Neural cell (in vitro differentiated cells): ENCODE measurements around the gene LRMDA. TPM values are rescaled to one million over a fixed set of nuclear protein-coding genes. Genes with fewer than 3 reads are reported as not detected.

Source experiments
- H2AFZ ChIP-seq: fragments of 200-600, 300-800 bp; sonication (generic), shearing (Covaris generic); 2 replicates; pipeline ENCODE4 v1.6.0; 2014; ENCODE audit warnings: low read depth, mild to moderate bottlenecking, antibody characterized with exemption, low read length, moderate library complexity
- H3F3A ChIP-seq: fragments of 200-600 bp; shearing (Covaris generic); 2 replicates; pipeline ENCODE4 v1.6.1; 2016; ENCODE audit warnings: mild to moderate bottlenecking, moderate library complexity, mixed read lengths, antibody characterized with exemption, low read length; ENCODE audit not compliant: insufficient read depth, poor library complexity, severe bottlenecking
- H3K27ac ChIP-seq: fragments of 200-600, 300-800 bp; sonication (generic), shearing (Covaris generic); 2 replicates; pipeline ENCODE4 v1.5.1; 2014; ENCODE audit warnings: mild to moderate bottlenecking, low read length, moderate library complexity
- H3K27me3 ChIP-seq: fragments of 300-800, 200-600 bp; sonication (generic), shearing (Covaris generic); 2 replicates; pipeline ENCODE4 v1.6.0; 2014; ENCODE audit warnings: mild to moderate bottlenecking, low read depth, low read length, moderate library complexity; ENCODE audit not compliant: insufficient read depth
- H3K36me3 ChIP-seq: fragments of 300-800, 200-600 bp; sonication (generic), shearing (Covaris generic); 2 replicates; pipeline ENCODE4 v1.5.1; 2014; ENCODE audit warnings: mild to moderate bottlenecking, antibody characterized with exemption, low read length, moderate library complexity; ENCODE audit not compliant: insufficient read depth
- H3K4me2 ChIP-seq: fragments of 300-800, 200-600 bp; sonication (generic), shearing (Covaris generic); 2 replicates; pipeline ENCODE4 v1.6.0; 2014; ENCODE audit warnings: mild to moderate bottlenecking, low read length
- H3K4me3 ChIP-seq: fragments of 300-800, 200-600 bp; sonication (generic), shearing (Covaris generic); 2 replicates; pipeline ENCODE4 v1.5.1; 2014; ENCODE audit warnings: mild to moderate bottlenecking, low read length, moderate library complexity
- H3K79me2 ChIP-seq: fragments of 200-600 bp; shearing (Covaris generic); replicated peaks from 2 replicates; pipeline ENCODE4 v1.6.0; 2014; ENCODE audit warnings: mild to moderate bottlenecking, low read length, moderate library complexity; ENCODE audit not compliant: insufficient read depth
- H3K9ac ChIP-seq: fragments of 300-800, 200-600 bp; sonication (generic), shearing (Covaris generic); 2 replicates; pipeline ENCODE4 v1.6.1; 2016; ENCODE audit warnings: mild to moderate bottlenecking, low read length, mixed read lengths
- H3K9me2 ChIP-seq: fragments of 200-600 bp; shearing (Covaris generic); 2 replicates; pipeline ENCODE4 v1.6.1; 2016; ENCODE audit warnings: mild to moderate bottlenecking, low read length, mixed read lengths; ENCODE audit not compliant: insufficient read depth
- H3K9me3 ChIP-seq: fragments of 200-600, 300-800 bp; sonication (generic), shearing (Covaris generic); 2 replicates; pipeline ENCODE4 v1.6.1; 2016; ENCODE audit warnings: mild to moderate bottlenecking, mixed run types, low read length, moderate library complexity, mixed read lengths
- H4K20me1 ChIP-seq: fragments of 200-600 bp; shearing (Covaris generic); 2 replicates; pipeline ENCODE4 v1.6.1; 2016; ENCODE audit warnings: mild to moderate bottlenecking, mixed run types; ENCODE audit not compliant: insufficient read depth
- CTCF ChIP-seq: fragments of 450-650 bp; IDR thresholded peaks from 2 replicates; pipeline ENCODE4 v1.5.1; 2014; ENCODE audit warnings: antibody characterized with exemption, mild to moderate bottlenecking, moderate library complexity; ENCODE audit not compliant: poor library complexity, severe bottlenecking
- EP300 ChIP-seq: fragments of 450-650 bp; conservative IDR thresholded peaks from 2 replicates; pipeline ENCODE4 v1.6.1; 2014; ENCODE audit warnings: antibody characterized with exemption, mild to moderate bottlenecking, moderate library complexity; ENCODE audit not compliant: poor library complexity, severe bottlenecking
- EZH2 ChIP-seq: fragments of 200-600, 300-800 bp; shearing (Covaris generic), sonication (generic); IDR thresholded peaks from 2 replicates; pipeline ENCODE4 v1.6.1; 2014; ENCODE audit warnings: antibody characterized with exemption, low read length, borderline replicate concordance, mild to moderate bottlenecking; ENCODE audit not compliant: insufficient read depth, poor library complexity, severe bottlenecking
- MXI1 ChIP-seq: fragments of 450-650 bp; conservative IDR thresholded peaks from 2 replicates; pipeline ENCODE4 v1.6.1; 2014; ENCODE audit warnings: antibody characterized with exemption, mild to moderate bottlenecking; ENCODE audit not compliant: poor library complexity, severe bottlenecking
- POLR2AphosphoS5 ChIP-seq: IDR thresholded peaks from 2 replicates; pipeline ENCODE4 v1.6.1; 2012
- RAD21 ChIP-seq: fragments of 450-650 bp; conservative IDR thresholded peaks from 2 replicates; pipeline ENCODE4 v1.6.1; 2014; ENCODE audit warnings: antibody characterized with exemption, mild to moderate bottlenecking, moderate library complexity
- REST ChIP-seq: IDR thresholded peaks from 2 replicates; pipeline ENCODE4 v1.6.1; 2012; ENCODE audit warnings: borderline replicate concordance
- SMC3 ChIP-seq: fragments of 450-650 bp; conservative IDR thresholded peaks from 2 replicates; pipeline ENCODE4 v1.6.1; 2014; ENCODE audit warnings: antibody characterized with exemption, mild to moderate bottlenecking, moderate library complexity; ENCODE audit not compliant: poor library complexity
- TAF1 ChIP-seq: IDR thresholded peaks from 2 replicates; pipeline ENCODE4 v1.6.1; 2012; ENCODE audit warnings: low read depth
- polyA plus RNA-seq: library from polyadenylated mRNA; depleted of rRNA; stranded (reverse); fragments of >200 nt; gene quantifications from 2 replicates; pipeline ENCODE4 v1.2.3, GENCODE V29; 2014

Gene LRMDA
- polyA plus RNA-seq, 1 donor from 2014 or later = 5.6 TPM

GRCh38 chr10:75617485-75618155 lies 186.2 kb downstream of the LRMDA start:
- Histone ChIP-seq H3F3A (no peaks in the 10 kb centered on the region), H3K27ac (no peak overlapping the region), H3K4me3 (no peak overlapping the region), H3K27me3 (no peaks in the 10 kb centered on the region), H3K9ac (no peak overlapping the region), H3K9me2 (no peaks in the 10 kb centered on the region), H2AFZ (no peak overlapping the region), H3K4me2 (no peak overlapping the region), H3K9me3 (no peaks in the 10 kb centered on the region), H3K36me3 (no peaks in the 10 kb centered on the region), H3K79me2 (no peaks in the 10 kb centered on the region), H4K20me1 (no peaks in the 10 kb centered on the region)
- TF ChIP-seq EP300 (no peak), POLR2AphosphoS5 (no peak), MXI1 (no peak), REST (no peak), TAF1 (no peak), RAD21 (no peak), CTCF (no peak), SMC3 (no peak), EZH2 (no peak)

- H3K4me2 ChIP-seq = no peak overlapping the region
- no peaks in the 10 kb centered on the region for H3K9me2 ChIP-seq
- no peak overlapping the region for H3K9ac ChIP-seq
- no peak for TF ChIP-seq EZH2
- TF ChIP-seq MXI1 = no peak
- TF ChIP-seq RAD21 = no peak
- no peak for TF ChIP-seq TAF1
- H4K20me1 ChIP-seq = no peaks in the 10 kb centered on the region
- no peaks in the 10 kb centered on the region for H3K27me3 ChIP-seq
- no peak overlapping the region for H3K27ac ChIP-seq
- no peaks in the 10 kb centered on the region for H3K36me3 ChIP-seq
- H3K9me3 ChIP-seq = no peaks in the 10 kb centered on the region
- no peaks in the 10 kb centered on the region for H3F3A ChIP-seq
- H3K4me3 ChIP-seq = no peak overlapping the region
- H2AFZ ChIP-seq = no peak overlapping the region
- H3K79me2 ChIP-seq = no peaks in the 10 kb centered on the region
Observed at GRCh38 chr10:75619635-75620034, 188.2 kb downstream of the LRMDA start.
